AG04450 (cell line): Measurements from ENCODE around the gene AKR1E2. TPM values are rescaled to one million over a fixed set of nuclear protein-coding genes. Genes with fewer than 3 reads are reported as not detected.

Experiments
- CTCF ChIA-PET: fragments of 300-600, 350-600 bp; formaldehyde crosslinking; extraction: SDS; loops from one replicate; lab custom pipeline; 2022; ENCODE audit warnings: antibody characterized with exemption, inconsistent platforms; lab: Charles Lee
- POLR2A ChIA-PET: fragments of 350-600 bp; formaldehyde crosslinking; extraction: SDS; loops from one replicate; lab custom pipeline; 2021; ENCODE audit warnings: antibody characterized with exemption, inconsistent platforms; lab: Yijun Ruan, JAX
- DNase-seq: peaks from one replicate; pipeline ENCODE4 v3.0.0-alpha.2; 2011; ENCODE audit warnings: low read depth, low spot score
- H3K27ac ChIP-seq: one replicate; pipeline ENCODE4 v1.5.1; 2012; ENCODE audit warnings: low read depth, low read length, control low read depth
- H3K27me3 ChIP-seq: one replicate; pipeline ENCODE4 v1.6.0; 2012; ENCODE audit warnings: low read length; ENCODE audit not compliant: control insufficient read depth, insufficient read depth
- H3K4me3 ChIP-seq: 2 replicates; pipeline ENCODE4 v1.5.1; 2011; ENCODE audit warnings: mild to moderate bottlenecking, low read depth, low read length, control low read depth
- H3K9me3 ChIP-seq: 2 replicates; pipeline ENCODE4 v1.5.1; 2012; ENCODE audit warnings: low read length; ENCODE audit not compliant: control insufficient read depth, insufficient read depth
- CTCF ChIP-seq: IDR thresholded peaks from 2 replicates; pipeline ENCODE4 v1.5.1; 2011; ENCODE audit warnings: low read depth, low read length, control low read depth, inconsistent platforms
- polyA plus RNA-seq: library from polyadenylated mRNA; depleted of rRNA; stranded (reverse); fragments of >200 nt; gene quantifications from 2 replicates; pipeline ENCODE4 v1.2.3, GENCODE V29; 2011

The AKR1E2 gene
- polyA plus RNA-seq, 1 experiment, result 1.3 TPM

- CTCF ChIA-PET, result interaction anchor here (0.7 kb wide), 1 partner anchor 16 kb away, joined by 5 read pairs; no protein-coding TSS in a partner anchor
- Histone ChIP-seq H3K27ac (no peak overlapping the region), H3K27me3 (no peaks in the 10 kb centered on the region), H3K4me3 (no peak overlapping the region), H3K9me3 (no peaks in the 10 kb centered on the region)
- no peak for DNase-seq
- TF ChIP-seq CTCF, result no peak
- POLR2A ChIA-PET, result no interaction called here
These were observed 40.1 kb downstream of the AKR1E2 start for GRCh38 chr10:4865945-4866661.

- ChIA-PET POLR2A (no interaction called here), CTCF (interaction anchor here (3.4 kb wide), 1 partner anchor 17 kb away, joined by 23 read pairs; no protein-coding TSS in a partner anchor)
- no peak for DNase-seq
- Histone ChIP-seq H3K27me3 (no peaks in the 10 kb centered on the region), H3K27ac (no peak overlapping the region), H3K9me3 (no peaks in the 10 kb centered on the region), H3K4me3 (no peak overlapping the region)
- TF ChIP-seq CTCF, result no peak
These were observed 41.1 kb downstream of the AKR1E2 start for GRCh38 chr10:4867109-4867519.

GRCh38 chr10:4867520-4868356 lies 41.7 kb downstream of the AKR1E2 start:
- no peak for TF ChIP-seq CTCF
- ChIA-PET CTCF (interaction anchor here (1.7 to 3.4 kb wide), 2 partner anchors 18 to 53 kb away, joined by 6 to 23 read pairs; no protein-coding TSS in a partner anchor), POLR2A (no interaction called here)
- no peaks in the 10 kb centered on the region for H3K9me3 ChIP-seq
- no peak overlapping the region for H3K27ac ChIP-seq
- no peaks in the 10 kb centered on the region for H3K27me3 ChIP-seq
- no peak for DNase-seq
- no peak overlapping the region for H3K4me3 ChIP-seq

GRCh38 chr10:4868357-4868657 lies 42.3 kb downstream of the AKR1E2 start:
- no peaks in the 10 kb centered on the region for H3K27me3 ChIP-seq
- ChIA-PET CTCF (interaction anchor here (1.7 to 3.4 kb wide), 2 partner anchors 18 to 54 kb away, joined by 6 to 23 read pairs; no protein-coding TSS in a partner anchor), POLR2A (no interaction called here)
- no peak for TF ChIP-seq CTCF
- no peak for DNase-seq
- no peak overlapping the region for H3K4me3 ChIP-seq
- no peak overlapping the region for H3K27ac ChIP-seq
- H3K9me3 ChIP-seq, result no peaks in the 10 kb centered on the region
